Suprapubic skin (tissue), 3 donors: Measurements from ENCODE around the gene ADISSP.

Experiments used
- CTCF ChIP-seq, 2 donors: fragments of 200-600 bp in 1 of 2; fragments of 450-650 bp in 1 of 2; sonication (generic) in 1 of 2; IDR thresholded peaks; one replicate each; pipeline ENCODE4 v1.5.1; 2016 to 2019; ENCODE audit warnings: antibody characterized with exemption in 2 of 2, mild to moderate bottlenecking in 1 of 2, moderate library complexity in 1 of 2
- POLR2A ChIP-seq, 2 donors: fragments of 450-650 bp; IDR thresholded peaks; one replicate each; pipeline ENCODE4 v1.6.1; 2017; ENCODE audit warnings: antibody characterized with exemption in 2 of 2, mild to moderate bottlenecking in 2 of 2, moderate library complexity in 2 of 2

DNA sequence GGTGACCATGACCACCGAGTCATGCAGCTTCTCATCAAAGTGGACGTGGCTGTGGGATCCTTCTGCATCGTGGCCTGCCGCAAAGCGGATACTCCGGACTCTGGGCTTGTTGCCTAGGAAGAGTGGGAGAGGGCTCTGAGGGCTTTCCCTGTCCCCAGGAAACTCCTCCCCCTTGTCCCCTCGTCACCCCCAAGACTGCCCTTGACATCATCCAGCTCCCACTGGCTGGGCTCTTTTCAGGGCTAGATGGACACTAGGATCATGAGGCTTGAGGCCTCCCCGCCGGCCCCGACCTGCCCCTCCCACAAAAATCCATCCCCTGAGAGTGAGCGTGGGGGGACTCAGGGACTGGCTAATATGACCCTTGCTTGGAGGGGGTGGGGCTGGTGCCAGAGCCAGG is 9.0 kb downstream of the ADISSP start:
- no peak for TF ChIP-seq CTCF (IDR thresholded peaks at IDR 0.05)
- TF ChIP-seq POLR2A (IDR thresholded peaks at IDR 0.05): no peak
